CD14-positive monocyte (primary cell): ENCODE data around the gene HMX3. TPM values are rescaled to one million over a fixed set of nuclear protein-coding genes. Genes with fewer than 3 reads are reported as not detected.

Experiments
- DNase-seq, 3 donors: peaks; one replicate each; pipeline ENCODE4 v3.0.0-alpha.2; 2011 to 2022
- H2AFZ ChIP-seq: 2 replicates; pipeline ENCODE4 v1.6.0; 2012; ENCODE audit warnings: mild to moderate bottlenecking, low read depth, low read length, inconsistent platforms; ENCODE audit not compliant: insufficient read depth, poor library complexity, severe bottlenecking
- H3K27ac ChIP-seq, 2 donors: 1 replicate in 1 of 2; 2 replicates in 1 of 2; pipeline ENCODE4 v1.5.1; 2012 to 2013; ENCODE audit warnings: low read length in 2 of 2, control low read depth in 1 of 2, inconsistent platforms in 1 of 2, low read depth in 1 of 2, mild to moderate bottlenecking in 1 of 2
- H3K27me3 ChIP-seq, 2 donors: one replicate each; pipeline versions ENCODE4 v1.6.0 to v1.6.1; 2011 to 2013; ENCODE audit warnings: low read length in 2 of 2; ENCODE audit not compliant: control insufficient read depth in 2 of 2, insufficient read depth in 2 of 2
- H3K36me3 ChIP-seq, 2 donors: replicated peaks in 1 of 2; 1 replicate in 1 of 2; 2 replicates in 1 of 2; pipeline versions ENCODE4 v1.5.1 to v1.6.1; 2012 to 2013; ENCODE audit warnings: low read length in 2 of 2, control low read depth in 1 of 2, inconsistent platforms in 1 of 2, mild to moderate bottlenecking in 1 of 2; ENCODE audit not compliant: insufficient read depth in 2 of 2, control insufficient read depth in 1 of 2
- H3K4me1 ChIP-seq, 2 donors: 1 replicate in 1 of 2; 2 replicates in 1 of 2; pipeline versions ENCODE4 v1.5.1 to v1.6.1; 2012 to 2013; ENCODE audit warnings: low read length in 2 of 2, control low read depth in 1 of 2, inconsistent platforms in 1 of 2, mild to moderate bottlenecking in 1 of 2, moderate library complexity in 1 of 2; ENCODE audit not compliant: insufficient read depth in 2 of 2, control insufficient read depth in 1 of 2
- H3K4me2 ChIP-seq: replicated peaks from 2 replicates; pipeline ENCODE3; 2012; ENCODE audit warnings: low read length, moderate library complexity, mild to moderate bottlenecking; ENCODE audit not compliant: poor library complexity, severe bottlenecking; ENCODE audit errors: extremely low read depth
- H3K4me3 ChIP-seq, 3 experiments: fragments of 200-600 bp in 1 of 3; sonication (generic) in 1 of 3; replicated peaks in 1 of 3; 1 replicate in 2 of 3; 2 replicates in 1 of 3; pipeline ENCODE4 v1.5.1; 2011 to 2013; ENCODE audit warnings: low read length in 3 of 3, mild to moderate bottlenecking in 3 of 3, control low read depth in 2 of 3, low read depth in 2 of 3, inconsistent platforms in 1 of 3, moderate library complexity in 1 of 3
- H3K79me2 ChIP-seq: 2 replicates; pipeline ENCODE4 v1.6.0; 2012; ENCODE audit warnings: mild to moderate bottlenecking, control low read depth, inconsistent platforms, low read length, moderate library complexity; ENCODE audit not compliant: insufficient read depth
- H3K9ac ChIP-seq: 2 replicates; pipeline ENCODE4 v1.6.0; 2017; ENCODE audit warnings: low read length, mild to moderate bottlenecking; ENCODE audit not compliant: insufficient read depth, poor library complexity, severe bottlenecking
- H3K9me3 ChIP-seq, 2 donors: replicated peaks in 1 of 2; 1 replicate in 1 of 2; 2 replicates in 1 of 2; pipeline versions ENCODE4 v1.5.1 to v1.6.1; 2012 to 2013; ENCODE audit warnings: low read length in 2 of 2, control low read depth in 1 of 2; ENCODE audit not compliant: control insufficient read depth in 1 of 2, insufficient read depth in 1 of 2
- H4K20me1 ChIP-seq: 2 replicates; pipeline ENCODE4 v1.6.0; 2012; ENCODE audit warnings: mild to moderate bottlenecking, low read length, control low read depth, moderate library complexity; ENCODE audit not compliant: insufficient read depth
- H3K27ac Mint-ChIP-seq, 7 donors: one replicate each; pipeline ENCODE4 v1.8.0; 2020; ENCODE audit warnings: mild to moderate bottlenecking in 7 of 7, mixed read lengths in 7 of 7, moderate library complexity in 6 of 7, inconsistent platforms in 2 of 7
- H3K27me3 Mint-ChIP-seq, 3 donors: one replicate each; pipeline ENCODE4 v1.8.0; 2021 to 2022; ENCODE audit warnings: low read depth in 3 of 3, mild to moderate bottlenecking in 3 of 3, mixed read lengths in 3 of 3, moderate library complexity in 3 of 3, inconsistent platforms in 1 of 3
- H3K36me3 Mint-ChIP-seq, 2 donors: one replicate each; pipeline ENCODE4 v1.8.0; 2020; ENCODE audit warnings: mixed read lengths in 2 of 2, inconsistent platforms in 1 of 2, mild to moderate bottlenecking in 1 of 2
- H3K4me1 Mint-ChIP-seq: one replicate; pipeline ENCODE4 v1.8.0; 2020; ENCODE audit warnings: mild to moderate bottlenecking, mixed read lengths
- H3K4me3 Mint-ChIP-seq, 2 donors: one replicate each; pipeline ENCODE4 v1.8.0; 2020; ENCODE audit warnings: mild to moderate bottlenecking in 2 of 2, mixed read lengths in 2 of 2, moderate library complexity in 1 of 2
- H3K9me3 Mint-ChIP-seq, 7 donors: one replicate each; pipeline ENCODE4 v1.8.0; 2020 to 2022; ENCODE audit warnings: mixed read lengths in 7 of 7, mild to moderate bottlenecking in 6 of 7, moderate library complexity in 6 of 7, inconsistent platforms in 2 of 7
- CTCF ChIP-seq: fragments of 200-600 bp; IDR thresholded peaks from one replicate; pipeline ENCODE4 v1.8.0; 2022; ENCODE audit warnings: antibody characterized with exemption, mild to moderate bottlenecking
- WGBS: methylation state at CpG from one replicate; pipeline ENCODE4 v1.1.5; 2013; ENCODE audit warnings: missing lambda C conversion rate; ENCODE audit not compliant: insufficient coverage; 5-methylcytosine and 5-hydroxymethylcytosine counted together
- intact Hi-C, 2 donors: fragments of 100-400 bp; cut with micrococcal nuclease; formaldehyde crosslinking; loops; one replicate each; pipeline versions ENCODE4 v1.15.0 to v1.15.1; 2023
- polyA minus RNA-seq: library from RNA; depleted of rRNA, polyadenylated mRNA; stranded (reverse); fragments of >200 nt; gene quantifications from 2 replicates; pipeline ENCODE4 v1.2.3, GENCODE V29; 2012
- polyA plus RNA-seq, 3 donors: library from polyadenylated mRNA; depleted of rRNA in 1 of 3; unstranded in 2 of 3; stranded (reverse) in 1 of 3; fragments of 300-500 nt in 2 of 3; fragments of >200 nt in 1 of 3; fragmentation: Illumina TruSeq in 2 of 3; gene quantifications; 1 replicate in 2 of 3; 2 replicates in 1 of 3; pipeline ENCODE4 v1.2.3, GENCODE V29; 2012 to 2021
- total RNA-seq, 12 experiments: library from RNA in 1 of 12; stranded (reverse) in 1 of 12; fragments of 120-200 nt in 1 of 12; gene quantifications; one replicate each; pipeline ENCODE4 v1.2.4 and lab custom pipeline; 2013 to 2026; ENCODE audit warnings: mixed read lengths in 6 of 12, inconsistent platforms in 1 of 12

The HMX3 gene
- total RNA-seq (2013) = not detected
- polyA plus RNA-seq (not detected), polyA minus RNA-seq (not detected in 2 replicates), total RNA-seq (lab: John Stamatoyannopoulos, UW) (0 to 1.8 (median 0) reads per million in 11 experiments)

GRCh38 chr10:123135415-123136141 lies at the start of gene HMX3:
HMX3 (plus strand) TSS chr10:123135970; CDS start chr10:123136051, 81 bp downstream.
- peaks cover 0 to 39% of the 10 kb centered on the region in 2 donors for H3K9me3 ChIP-seq
- no peak for DNase-seq
- H3K9me3 Mint-ChIP-seq = peaks cover 0 to 34% (median 12%) of the 10 kb centered on the region in 7 donors
- H3K27ac ChIP-seq = no peak within 1 kb of the TSS
- H3K27me3 ChIP-seq = peaks cover 85 to 96% of the 10 kb centered on the region in 2 donors
- H3K27ac Mint-ChIP-seq = peak within 1 kb of the TSS in 1 of 7 donors; percentile 23
- peak within 1 kb of the TSS in 1 of 3 experiments; percentile 62 for H3K4me3 ChIP-seq
- H3K4me2 ChIP-seq = peak within 1 kb of the TSS; percentile 67
- H3K4me1 ChIP-seq = peaks cover 7 to 50% of the 10 kb centered on the region in 2 donors
- H3K36me3 Mint-ChIP-seq = peaks cover 0 to 4% of the 10 kb centered on the region in 2 donors
- TF ChIP-seq CTCF = no peak
- H3K27me3 Mint-ChIP-seq = peaks cover 85 to 98% (median 91%) of the 10 kb centered on the region in 3 donors
- peak within 1 kb of the TSS; percentile 41 for H2AFZ ChIP-seq
- H3K9ac ChIP-seq = no peak within 1 kb of the TSS
- peak within 1 kb of the TSS; percentile 34 to 91 for H3K4me3 Mint-ChIP-seq
- WGBS = 1% methylated on average over 64 of the region's 76 CpGs
- intact Hi-C loops = loop anchor here in 1 of 2 donors (10.0 kb wide), 1 partner anchor 829 kb away; no protein-coding TSS in a partner anchor
- peaks cover 43% of the 10 kb centered on the region for H3K4me1 Mint-ChIP-seq
- no peaks in the 10 kb centered on the region for H3K79me2 ChIP-seq
- no peaks in the 10 kb centered on the region for H4K20me1 ChIP-seq
- H3K36me3 ChIP-seq = no peaks in the 10 kb centered on the region

GRCh38 chr10:123086281-123086680 lies 49.5 kb upstream of the HMX3 start:
- Histone ChIP-seq H4K20me1 (no peaks in the 10 kb centered on the region), H3K9me3 (no peaks in the 10 kb centered on the region), H3K79me2 (no peaks in the 10 kb centered on the region), H3K4me2 (no peak overlapping the region), H2AFZ (no peak overlapping the region), H3K9ac (no peak overlapping the region), H3K4me1 (no peaks in the 10 kb centered on the region), H3K27ac (no peak overlapping the region), H3K27me3 (no peaks in the 10 kb centered on the region), H3K4me3 (no peak overlapping the region), H3K36me3 (no peaks in the 10 kb centered on the region)
- 93% methylated on average over 5 of the region's 7 CpGs for WGBS
- Mint-ChIP-seq H3K27ac (no peak overlapping the region), H3K9me3 (peaks cover 0 to 10% (median 5%) of the 10 kb centered on the region in 7 donors), H3K27me3 (peaks cover 0 to 1% (median under 1%) of the 10 kb centered on the region in 3 donors), H3K4me3 (no peak overlapping the region), H3K4me1 (no peaks in the 10 kb centered on the region), H3K36me3 (no peaks in the 10 kb centered on the region)
- no peak for DNase-seq
- intact Hi-C loops = no loop called here
- TF ChIP-seq CTCF = no peak
